HG02623 (cell line): Measurements from ENCODE around the gene GOLGA8R.
"Not testable (repeated sequence)": the region's sequence is repeated elsewhere in the genome, so short reads cannot be mapped to it uniquely, and the experiment has no call there.

Experiments
- ATAC-seq: cut with Tn5 transposase; IDR thresholded peaks from one replicate; pipeline ENCODE4 v1.9.1; 2021; ENCODE audit warnings: moderate library complexity; ENCODE audit not compliant: unreplicated experiment

GOLGA8R gene, protein sequence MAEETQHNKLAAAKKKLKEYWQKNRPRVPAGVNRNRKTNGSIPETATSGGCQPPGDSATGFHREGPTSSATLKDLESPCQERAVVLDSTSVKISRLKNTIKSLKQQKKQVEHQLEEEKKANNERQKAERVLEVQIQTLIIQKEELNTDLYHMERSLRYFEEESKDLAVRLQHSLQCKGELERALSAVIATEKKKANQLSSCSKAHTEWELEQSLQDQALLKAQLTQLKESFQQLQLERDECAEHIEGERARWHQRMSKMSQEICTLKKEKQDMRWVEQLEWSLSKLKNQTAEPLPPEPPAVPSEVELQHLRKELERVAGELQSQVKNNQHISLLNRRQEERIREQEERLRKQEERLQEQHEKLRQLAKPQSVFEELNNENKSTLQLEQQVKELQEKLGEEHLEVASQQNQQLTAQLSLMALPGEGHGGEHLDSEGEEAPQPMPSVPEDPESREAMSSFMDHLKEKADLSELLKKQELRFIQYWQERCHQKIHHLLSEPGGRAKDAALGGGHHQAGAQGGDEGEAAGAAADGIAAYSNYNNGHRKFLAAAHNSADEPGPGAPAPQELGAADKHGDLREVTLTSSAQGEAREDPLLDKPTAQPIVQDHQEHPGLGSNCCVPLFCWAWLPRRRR

DNA sequence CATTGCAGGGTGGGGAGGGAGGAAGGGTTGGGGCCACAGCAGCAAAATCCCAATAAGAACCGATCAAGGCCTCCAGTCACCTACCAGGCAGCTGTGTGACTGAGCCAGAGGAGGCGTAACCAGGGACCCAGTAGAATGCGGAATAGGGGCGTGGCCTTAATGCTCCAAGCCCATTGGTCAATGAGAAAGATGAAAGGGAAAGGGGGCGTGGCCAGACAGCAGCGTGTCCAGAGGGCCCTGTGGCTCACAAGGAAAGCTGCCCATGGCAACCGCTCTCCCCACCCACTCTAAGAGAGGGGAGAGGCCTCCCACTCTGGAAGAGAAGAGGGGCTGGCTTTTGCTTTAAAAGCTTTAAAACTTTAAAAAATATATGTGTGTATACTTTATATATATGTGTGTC, at the start of gene GOLGA8R:
TSS of gene GOLGA8R (minus strand) at position 101 of the 400 bp plus-strand sequence. CDS start at position 3, 98 bp downstream.
- ATAC-seq: not testable (repeated sequence)

DNA sequence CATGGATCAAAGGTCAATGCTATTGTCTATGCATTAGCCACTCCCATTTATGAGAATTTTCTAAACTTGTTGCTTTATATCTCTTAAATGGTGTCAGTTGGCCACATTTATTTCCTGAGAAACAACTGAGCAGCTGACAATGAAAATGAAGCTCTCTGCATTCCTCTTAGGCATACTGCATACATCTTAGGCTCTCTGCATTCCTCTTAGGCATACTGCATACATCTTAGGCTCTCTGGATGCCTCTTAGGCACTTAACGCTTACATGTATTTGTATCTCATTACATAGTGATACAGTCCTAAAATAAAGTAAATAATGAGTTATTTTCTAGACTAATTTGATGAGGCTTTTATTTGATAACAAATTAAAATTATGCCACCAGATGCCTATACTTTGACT, 49.8 kb upstream of the GOLGA8R start:
- ATAC-seq: not testable (repeated sequence)

DNA sequence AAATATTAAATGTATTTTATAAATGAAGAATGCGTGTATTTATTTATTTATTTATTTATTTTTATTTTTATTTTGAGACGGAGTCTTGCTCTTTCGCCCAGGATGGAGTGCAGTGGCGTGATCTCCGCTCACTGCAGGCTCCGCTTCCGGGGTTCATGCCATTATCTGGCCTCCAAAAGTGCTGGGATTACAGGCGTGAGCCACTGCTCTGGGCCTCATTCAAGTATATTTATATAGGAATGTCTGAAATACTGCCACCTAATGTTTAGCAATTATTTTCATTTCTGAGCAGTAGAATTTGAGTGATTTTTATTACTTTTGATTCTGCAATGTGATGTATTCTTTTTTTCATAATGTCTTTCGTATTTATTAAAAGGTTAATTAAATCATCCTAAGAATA, 48.1 kb upstream of the GOLGA8R start:
- not testable (repeated sequence) for ATAC-seq

DNA sequence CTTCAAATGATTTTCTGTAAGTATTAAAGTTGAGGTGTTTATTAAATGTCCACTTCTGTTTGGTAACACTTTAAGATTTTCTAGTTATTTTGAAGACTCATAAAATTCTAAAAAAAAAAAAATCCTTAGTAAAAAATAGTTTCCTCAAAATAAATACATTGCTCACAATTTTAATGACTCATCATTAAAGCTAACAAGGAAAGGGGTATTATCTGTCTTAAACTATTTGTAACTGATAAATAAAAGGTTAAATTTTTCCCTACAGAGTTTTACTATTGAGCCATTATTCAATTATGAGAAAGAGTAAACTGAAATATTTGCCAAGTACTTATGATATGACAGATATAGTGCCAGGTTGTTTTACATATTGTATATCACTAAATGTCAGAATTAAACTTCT, 38.6 kb upstream of the GOLGA8R start:
- not testable (repeated sequence) for ATAC-seq

DNA sequence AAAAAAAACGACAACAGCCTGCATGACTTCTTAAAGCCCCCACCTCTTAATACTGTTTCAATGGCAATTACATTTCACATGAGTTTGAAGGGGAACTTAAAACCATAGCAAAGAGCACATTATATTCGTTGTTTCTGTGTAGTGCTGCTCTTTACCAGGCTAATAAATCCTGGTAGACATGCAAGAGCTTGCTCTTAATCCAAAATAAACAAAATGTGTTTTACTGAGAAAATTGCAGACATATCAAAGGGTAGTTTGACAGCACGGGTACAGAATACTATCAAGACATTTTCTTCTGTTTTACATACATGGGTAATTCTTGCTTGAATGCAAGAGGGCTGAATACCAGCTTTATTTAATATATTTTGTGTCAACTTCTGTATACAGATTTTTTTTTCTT, 24.3 kb upstream of the GOLGA8R start:
- ATAC-seq: not testable (repeated sequence)

DNA sequence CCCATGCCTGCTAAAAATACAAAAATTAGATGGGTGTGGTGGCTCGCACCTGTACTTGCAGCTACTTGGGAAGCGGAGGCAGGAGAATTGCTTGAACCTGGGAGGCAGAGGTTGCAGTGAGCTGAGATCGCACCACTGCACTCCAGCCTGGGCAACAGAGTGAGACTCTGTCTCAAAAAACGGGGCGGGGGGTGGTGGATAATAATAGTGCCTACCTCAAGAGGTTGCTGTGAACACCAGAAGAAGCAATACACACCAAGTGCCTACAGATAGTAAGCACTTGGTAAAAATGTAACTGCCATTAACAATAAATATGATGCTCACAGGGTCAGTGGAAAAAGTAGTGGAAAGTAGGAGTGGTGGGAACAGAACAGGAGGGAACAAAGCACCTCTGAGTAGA, 21.8 kb upstream of the GOLGA8R start:
- not testable (repeated sequence) for ATAC-seq

DNA sequence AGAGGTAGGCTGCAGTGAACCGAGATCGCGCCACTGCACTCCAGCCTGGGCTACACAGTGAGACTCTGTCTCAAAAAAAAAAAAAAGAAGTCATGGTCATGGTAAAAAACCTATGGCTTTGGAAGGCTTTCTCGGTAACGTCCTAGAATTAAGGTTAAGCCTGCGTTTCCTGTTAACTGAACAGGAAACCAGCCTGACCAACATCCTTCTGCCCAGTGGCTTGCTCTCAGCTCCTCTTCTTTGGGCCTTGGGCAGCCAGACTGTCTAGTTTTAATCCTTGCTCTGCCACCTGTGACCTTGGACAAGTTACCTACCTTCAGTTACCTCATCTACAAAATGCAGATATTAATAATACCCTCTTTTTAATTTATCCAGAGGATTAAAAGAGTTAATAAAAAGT, 6.7 kb upstream of the GOLGA8R start:
- ATAC-seq: not testable (repeated sequence)

DNA sequence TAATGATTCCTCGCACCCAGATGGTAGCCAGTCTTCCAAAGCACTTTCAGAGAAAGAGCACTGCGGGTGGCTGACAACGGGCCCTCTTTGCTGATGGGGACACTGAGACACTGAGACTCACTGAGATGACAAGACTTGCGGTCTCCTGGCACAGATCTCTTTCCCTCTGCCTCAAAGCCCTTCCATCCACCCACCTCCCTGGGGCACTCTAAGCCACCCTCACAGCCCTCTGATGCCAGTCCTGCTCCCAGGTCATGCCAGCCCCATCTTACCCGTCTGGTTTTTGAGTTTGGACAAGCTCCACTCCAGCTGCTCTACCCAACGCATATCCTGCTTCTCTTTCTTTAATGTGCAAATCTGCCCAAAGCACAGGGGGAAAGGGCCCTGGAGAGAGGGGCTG, 6.4 kb downstream of the GOLGA8R start:
- not testable (repeated sequence) for ATAC-seq

DNA sequence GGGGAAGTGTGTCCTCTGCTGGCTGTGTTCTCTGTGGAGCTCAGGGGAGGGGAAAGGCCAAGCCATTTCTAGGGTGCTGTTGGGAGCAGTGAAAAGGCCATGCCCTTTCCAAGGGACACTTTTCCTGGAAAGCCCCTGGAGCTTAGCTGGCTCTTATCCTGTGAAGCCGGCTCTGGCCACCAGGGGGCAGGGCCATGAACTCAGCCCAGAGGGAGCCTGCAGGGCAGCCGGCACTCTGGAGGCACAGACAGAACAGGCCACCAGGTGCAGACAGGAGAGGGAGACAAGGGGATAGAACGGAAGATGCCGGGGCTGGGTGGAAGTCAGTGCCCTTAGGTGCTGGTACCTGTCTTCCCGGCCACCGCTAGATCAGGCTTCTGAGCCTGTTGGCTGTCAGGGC, 15.1 kb downstream of the GOLGA8R start:
- peak; percentile 48 for ATAC-seq

DNA sequence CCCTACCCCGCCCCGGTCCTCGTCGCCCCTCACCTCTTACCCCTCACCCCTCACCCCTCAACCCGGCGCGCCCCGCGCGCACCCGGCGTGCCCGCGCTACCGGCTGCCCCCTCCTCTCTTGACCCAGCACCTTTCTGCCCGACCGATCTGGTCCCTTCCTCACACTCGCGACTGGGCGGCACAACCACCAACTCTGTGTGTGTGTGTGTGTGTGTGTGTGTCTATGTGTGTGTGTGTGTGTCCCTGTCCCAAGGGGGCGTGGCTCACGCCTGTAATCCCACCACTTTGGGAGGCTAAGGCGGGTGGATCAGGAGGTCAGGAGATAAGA, 20.4 kb downstream of the GOLGA8R start:
- not testable (repeated sequence) for ATAC-seq

DNA sequence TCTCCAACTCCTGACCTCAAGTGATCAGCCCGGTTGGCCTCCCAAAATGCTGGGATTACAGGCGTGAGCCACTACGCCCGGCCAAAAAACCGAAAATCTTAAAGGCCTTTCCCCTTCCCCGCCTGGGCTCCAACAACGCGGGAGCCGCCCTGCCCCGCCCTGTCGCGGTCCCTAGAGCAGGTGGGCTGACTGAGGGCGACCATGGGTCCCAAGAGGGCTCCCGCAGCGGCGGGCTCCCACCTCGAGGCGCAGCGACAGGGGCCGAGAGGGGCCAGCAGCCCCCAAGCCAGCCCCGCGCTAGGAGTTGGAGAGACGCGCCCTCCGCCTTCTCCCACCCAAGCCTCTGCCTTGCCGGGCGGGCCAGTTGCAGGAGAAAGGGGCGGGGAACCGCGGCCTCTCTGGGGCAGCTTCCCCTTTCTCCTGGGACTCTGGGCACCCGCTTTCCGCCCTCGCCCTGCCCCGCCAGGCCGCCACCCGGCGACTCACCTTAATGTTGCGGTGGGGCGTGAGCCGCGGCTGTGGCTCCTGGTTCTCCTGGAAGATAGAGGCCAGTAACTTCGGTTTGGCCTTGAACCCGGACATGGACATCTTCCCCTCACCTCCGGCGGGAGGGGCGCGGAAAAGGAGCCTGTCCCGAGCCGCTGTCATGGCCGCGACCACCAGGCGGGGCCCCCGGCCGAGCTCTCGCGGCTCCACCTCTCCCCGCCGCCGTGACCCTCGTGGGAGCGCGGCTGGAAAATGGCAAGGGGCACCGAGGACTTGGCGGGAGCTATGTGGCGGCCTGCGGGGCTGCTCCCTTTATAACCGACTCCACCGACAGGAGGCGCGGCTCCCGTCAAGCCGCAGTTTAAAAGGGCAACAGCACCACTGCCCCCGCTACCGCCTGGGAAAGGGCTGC, 21.0 kb downstream of the GOLGA8R start, which contains the start of gene CHRFAM7A:
TSS of gene CHRFAM7A (minus strand) at position 775 of the 898 bp plus-strand sequence. CDS start 10,189 bp downstream, outside the sequence.
- not testable (repeated sequence) for ATAC-seq

DNA sequence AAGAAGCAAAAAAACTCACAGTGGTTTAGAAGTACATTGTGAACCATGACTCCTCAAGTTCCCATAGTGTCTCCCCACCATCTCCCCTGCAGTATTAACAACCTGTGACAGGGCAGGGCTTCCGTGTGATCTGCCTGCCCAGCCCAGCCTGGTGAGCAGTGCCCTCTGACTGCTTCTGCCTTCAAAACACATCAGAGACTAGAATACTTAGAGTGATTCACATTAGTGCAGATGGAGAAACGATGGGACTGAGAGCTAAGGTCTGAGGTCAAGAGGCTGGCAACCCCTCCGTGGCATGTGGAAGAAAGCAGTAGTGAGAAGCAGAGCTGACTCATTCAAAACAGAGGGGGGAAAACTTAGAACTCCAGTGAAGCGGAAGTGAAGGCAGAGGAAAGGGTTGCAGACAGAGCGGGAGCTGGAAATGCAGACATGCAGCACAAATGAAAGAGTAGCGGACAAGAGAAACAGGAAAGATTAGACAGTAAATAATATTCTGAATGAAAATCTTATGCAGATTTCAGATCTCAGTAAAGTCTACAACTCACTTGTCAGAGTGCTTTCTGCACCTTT, 27.7 kb downstream of the GOLGA8R start:
- ATAC-seq: not testable (repeated sequence)

DNA sequence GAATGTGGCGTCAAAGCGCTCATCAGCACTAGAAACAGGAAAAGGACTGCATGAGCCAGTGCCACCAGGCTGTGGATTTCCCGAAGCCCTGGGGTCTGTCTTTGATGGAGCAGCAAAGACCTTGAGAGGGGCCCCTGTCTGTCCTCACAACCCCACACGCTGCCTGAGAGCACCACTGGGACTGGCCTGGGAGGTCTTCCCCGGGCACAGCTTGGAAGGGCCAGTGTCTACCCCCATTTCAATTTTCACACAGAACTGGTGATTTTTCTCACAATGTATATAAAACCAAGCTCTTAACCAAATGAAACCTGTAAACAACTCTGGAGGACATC, 37.0 kb downstream of the GOLGA8R start:
- ATAC-seq: not testable (repeated sequence)

DNA sequence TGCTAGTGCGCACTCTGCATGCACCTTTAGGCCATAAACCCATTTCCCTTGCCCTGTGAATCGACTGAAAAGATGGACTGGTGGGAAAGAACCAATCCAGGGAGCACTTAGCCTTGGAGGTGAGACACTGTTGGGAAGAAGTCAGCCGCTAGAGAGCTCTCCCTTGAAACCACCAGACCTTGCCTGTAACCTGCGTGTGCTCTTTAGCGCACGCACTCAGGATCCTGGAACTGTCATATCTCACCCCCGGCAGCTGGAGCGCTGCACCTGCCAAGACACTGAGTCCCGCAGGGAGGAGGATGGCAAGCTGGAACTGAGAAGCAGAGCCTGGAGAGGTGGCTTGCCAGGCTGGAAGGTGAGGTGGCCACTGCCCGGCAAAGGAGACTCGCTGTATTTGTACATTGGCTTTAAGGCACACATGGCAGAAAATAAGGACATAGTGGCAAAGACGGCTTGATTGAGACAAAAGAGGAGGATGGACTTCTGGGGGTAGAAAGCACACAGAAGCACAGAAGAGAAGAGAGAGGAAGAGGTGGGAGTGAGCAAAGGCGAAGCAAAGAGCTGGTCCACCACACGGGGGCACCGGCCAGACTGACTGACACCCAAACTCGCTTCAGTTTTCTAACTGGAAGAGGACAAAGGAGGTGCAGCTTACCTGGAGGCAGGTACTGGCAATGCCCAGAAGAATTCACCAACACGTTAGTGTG, 37.5 kb downstream of the GOLGA8R start:
- not testable (repeated sequence) for ATAC-seq

DNA sequence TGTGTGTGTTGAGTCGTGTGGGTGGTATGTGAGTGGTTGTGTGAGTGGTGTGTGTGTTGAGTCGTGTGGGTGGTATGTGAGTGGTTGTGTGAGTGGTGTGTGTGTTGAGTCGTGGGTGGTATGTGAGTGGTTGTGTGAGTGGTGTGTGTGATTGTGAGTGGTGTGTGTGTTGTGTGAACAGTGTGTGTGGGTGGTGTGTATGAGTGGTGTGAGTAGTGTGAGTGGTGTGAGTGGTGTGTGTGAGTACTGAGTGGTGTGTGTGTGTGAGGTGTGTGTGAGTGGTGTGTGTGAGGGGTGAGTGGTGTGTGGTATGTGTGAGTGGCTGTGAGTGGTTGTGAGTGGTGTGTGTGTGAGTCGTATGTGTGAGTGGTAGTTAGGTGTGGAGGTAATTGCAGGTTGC, 38.2 kb downstream of the GOLGA8R start:
- ATAC-seq: not testable (repeated sequence)

DNA sequence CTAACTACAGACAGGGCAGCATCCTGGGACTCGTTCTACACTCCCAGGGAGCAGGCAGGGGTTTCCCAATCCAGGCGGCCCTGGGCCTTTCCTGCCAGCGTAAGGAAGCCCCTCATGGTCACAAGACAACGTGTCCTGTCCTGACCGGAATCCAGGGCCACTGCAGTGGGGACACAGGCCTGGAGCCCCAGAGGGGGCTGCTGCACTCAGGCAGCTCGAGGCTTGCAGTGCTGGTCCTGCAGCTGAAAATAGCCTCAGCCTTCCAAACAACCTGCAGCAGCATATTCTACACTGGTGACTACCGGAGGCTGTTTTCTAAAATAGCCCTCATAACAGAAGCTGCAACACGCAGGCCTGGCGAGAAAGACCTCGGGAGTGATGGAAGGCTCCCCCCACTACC, 39.2 kb downstream of the GOLGA8R start:
- not testable (repeated sequence) for ATAC-seq

DNA sequence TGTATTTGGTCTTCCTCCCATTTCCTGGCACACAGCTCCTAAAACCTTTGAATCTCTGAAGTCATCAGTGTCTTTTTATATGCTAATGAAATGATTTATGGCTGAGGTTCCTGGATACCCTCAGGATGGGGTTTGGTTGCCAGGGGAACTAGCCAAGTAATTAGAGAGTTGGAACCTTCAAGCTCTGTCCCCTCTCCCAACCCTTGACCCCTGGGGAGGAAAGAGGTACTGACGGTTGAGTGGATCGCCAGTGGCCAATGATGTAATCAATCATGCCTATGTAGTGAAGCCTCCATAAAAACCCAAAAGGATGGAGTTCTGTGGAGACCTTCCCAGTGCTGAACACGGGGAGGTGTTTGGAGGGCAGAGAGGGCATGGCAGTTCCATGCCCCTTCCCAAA, 45.8 kb downstream of the GOLGA8R start:
- ATAC-seq: not testable (repeated sequence)

DNA sequence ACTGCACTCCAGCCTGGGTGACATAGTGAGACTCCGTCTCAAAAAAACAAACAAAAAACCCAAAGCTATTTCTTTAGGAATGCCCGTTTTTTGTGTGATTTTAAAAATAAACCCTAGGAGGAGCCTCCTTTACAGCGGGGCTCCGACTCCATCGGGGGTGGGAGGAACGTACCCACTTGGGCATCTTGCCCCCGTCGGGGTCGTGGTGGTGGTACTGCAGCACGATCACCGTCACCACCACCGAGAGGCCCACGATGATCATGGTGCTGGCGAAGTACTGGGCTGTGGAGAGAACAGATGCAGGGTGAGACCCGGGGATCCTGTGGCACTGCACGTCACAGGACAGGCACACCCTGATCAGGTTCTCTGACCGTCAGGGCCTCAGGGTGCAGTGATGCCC, 46.8 kb downstream of the GOLGA8R start:
- not testable (repeated sequence) for ATAC-seq

DNA sequence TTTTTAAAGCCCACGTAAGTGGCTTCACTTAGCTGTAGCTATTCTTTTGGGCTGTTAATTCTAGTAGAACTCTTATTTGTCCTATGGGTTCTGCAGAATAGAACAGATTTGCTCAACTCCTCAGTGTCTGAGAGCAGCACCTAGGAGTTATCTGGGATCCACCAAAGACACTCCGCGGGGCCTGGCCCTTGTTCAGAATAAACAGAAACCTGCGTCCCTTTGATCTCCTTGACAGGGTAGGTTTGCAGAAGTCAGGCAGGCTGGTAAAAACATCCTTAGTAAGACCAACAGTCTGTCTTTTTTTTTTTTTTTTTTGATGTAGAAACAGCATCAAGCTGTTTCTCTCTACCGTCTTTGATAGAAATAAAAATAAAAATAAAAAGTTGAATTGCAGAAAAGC, 52.7 kb downstream of the GOLGA8R start:
- not testable (repeated sequence) for ATAC-seq

DNA sequence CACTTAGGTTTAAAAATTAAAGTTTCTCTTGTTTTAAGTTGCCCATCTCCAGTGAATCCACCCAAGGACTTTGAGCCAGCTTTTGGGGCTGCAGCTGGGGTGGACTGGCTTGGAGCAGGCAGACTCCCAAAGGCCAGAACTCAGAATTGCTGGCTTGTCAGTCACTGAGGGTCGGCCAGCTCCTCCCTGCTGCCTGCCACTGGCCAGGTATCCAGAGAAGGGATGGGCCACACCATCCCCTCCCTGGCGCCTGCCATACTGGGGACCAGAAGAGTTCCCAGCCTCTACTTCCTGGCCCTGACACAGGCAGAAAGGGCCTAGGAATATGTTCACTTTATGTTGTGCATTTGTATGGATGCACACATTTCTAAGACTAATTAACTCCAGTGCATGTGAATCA, 53.1 kb downstream of the GOLGA8R start:
- ATAC-seq: not testable (repeated sequence)
